Activated CD4-positive, alpha-beta memory T cell treated with anti-CD3 and anti-CD28 coated beads, Interleukin-2, amount 10 ng/mL, durations not matched to agents 7 days and 5 days (primary cell): ENCODE results near the gene WIF1. TPM values are rescaled to one million over a fixed set of nuclear protein-coding genes. Genes with fewer than 3 reads are reported as not detected.

ENCODE experiments used
- CTCF ChIA-PET: fragments of 350-600 bp; sonication (Branson Sonifier 250); formaldehyde crosslinking; loops from one replicate; lab custom pipeline; 2021; ENCODE audit warnings: antibody characterized with exemption, inconsistent platforms; lab: Charles Lee
- POLR2A ChIA-PET: fragments of 350-600 bp; sonication (Branson Sonifier 250); formaldehyde crosslinking; loops from one replicate; lab custom pipeline; 2021; ENCODE audit warnings: antibody characterized with exemption; lab: Charles Lee
- DNase-seq: peaks from one replicate; pipeline ENCODE4 v3.0.0-alpha.2; 2020
- H3K27ac Mint-ChIP-seq: one replicate; pipeline ENCODE4 v1.8.0; 2021; ENCODE audit warnings: mild to moderate bottlenecking, mixed read lengths
- H3K27me3 Mint-ChIP-seq: one replicate; pipeline ENCODE4 v1.8.0; 2021; ENCODE audit warnings: mixed read lengths
- H3K36me3 Mint-ChIP-seq: one replicate; pipeline ENCODE4 v1.8.0; 2021; ENCODE audit warnings: low read depth, mixed read lengths
- H3K4me1 Mint-ChIP-seq: one replicate; pipeline ENCODE4 v1.8.0; 2021; ENCODE audit warnings: mixed read lengths
- H3K4me3 Mint-ChIP-seq: one replicate; pipeline ENCODE4 v1.8.0; 2021; ENCODE audit warnings: mild to moderate bottlenecking, mixed read lengths
- H3K9me3 Mint-ChIP-seq: one replicate; pipeline ENCODE4 v1.8.0; 2021; ENCODE audit warnings: mixed read lengths
- total RNA-seq, 2 experiments: library from RNA; stranded (reverse); gene quantifications; one replicate each; pipeline ENCODE4 v1.2.3, GENCODE V29; 2021

Gene WIF1
- total RNA-seq, 2 experiments from 2014 or later: not detected

DNA sequence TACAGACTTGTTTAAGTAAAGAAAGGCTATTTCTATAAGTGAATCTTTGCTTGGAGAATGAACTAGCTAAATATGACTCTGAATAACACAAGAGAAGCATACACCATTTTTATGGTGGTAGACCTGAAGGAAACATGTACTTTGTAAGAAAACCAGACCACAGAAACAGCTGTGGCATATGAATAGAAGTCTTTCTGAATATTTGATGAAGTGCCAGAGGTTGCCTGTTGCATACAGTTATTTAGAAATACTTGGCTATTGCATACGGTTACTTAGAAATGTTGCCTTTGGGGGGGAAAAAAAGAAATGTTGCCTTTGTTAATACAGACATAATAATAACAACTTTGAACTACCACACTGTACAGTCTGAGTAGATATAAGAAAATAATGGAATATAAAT, 31.5 kb upstream of the WIF1 start:
- ChIA-PET CTCF (no interaction called here), POLR2A (interaction anchor here (1.6 kb wide), 1 partner anchor 17 kb away, joined by 6 read pairs; the partner anchor contains the start of gene LEMD3)
- Mint-ChIP-seq H3K4me1 (peaks cover 19% of the 10 kb centered on the region), H3K4me3 (no peak overlapping the region), H3K36me3 (peaks cover 3% of the 10 kb centered on the region), H3K27me3 (peaks cover 19% of the 10 kb centered on the region), H3K27ac (no peak overlapping the region), H3K9me3 (peaks cover 2% of the 10 kb centered on the region)
- DNase-seq: no peak

DNA sequence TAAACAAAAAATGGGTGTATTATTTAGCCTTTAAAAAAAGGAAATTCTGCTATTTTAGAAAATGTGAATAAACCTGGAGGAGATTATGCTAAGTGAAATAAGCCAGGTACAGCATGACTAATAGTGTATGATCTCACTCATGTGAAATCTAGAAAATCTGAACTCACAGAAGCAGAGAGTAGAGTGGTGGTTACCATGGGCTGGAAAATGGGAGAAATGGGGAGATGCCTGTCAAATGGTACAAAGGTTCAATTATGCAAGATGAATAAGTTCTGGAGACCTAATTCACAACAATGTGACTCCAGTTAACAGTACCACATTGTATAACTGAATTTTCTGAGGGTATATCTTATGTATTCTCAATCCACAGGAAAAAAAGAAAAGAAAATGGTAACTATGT, 30.9 kb upstream of the WIF1 start:
- H3K9me3 Mint-ChIP-seq: peaks cover 2% of the 10 kb centered on the region
- H3K4me1 Mint-ChIP-seq: peaks cover 17% of the 10 kb centered on the region
- no peak overlapping the region for H3K27ac Mint-ChIP-seq
- DNase-seq: no peak
- CTCF ChIA-PET: no interaction called here
- POLR2A ChIA-PET: interaction anchor here (1.6 kb wide), 1 partner anchor 18 kb away, joined by 6 read pairs; the partner anchor contains the start of gene LEMD3
- H3K36me3 Mint-ChIP-seq: peaks cover 3% of the 10 kb centered on the region
- no peak overlapping the region for H3K4me3 Mint-ChIP-seq
- H3K27me3 Mint-ChIP-seq: peaks cover 19% of the 10 kb centered on the region

DNA sequence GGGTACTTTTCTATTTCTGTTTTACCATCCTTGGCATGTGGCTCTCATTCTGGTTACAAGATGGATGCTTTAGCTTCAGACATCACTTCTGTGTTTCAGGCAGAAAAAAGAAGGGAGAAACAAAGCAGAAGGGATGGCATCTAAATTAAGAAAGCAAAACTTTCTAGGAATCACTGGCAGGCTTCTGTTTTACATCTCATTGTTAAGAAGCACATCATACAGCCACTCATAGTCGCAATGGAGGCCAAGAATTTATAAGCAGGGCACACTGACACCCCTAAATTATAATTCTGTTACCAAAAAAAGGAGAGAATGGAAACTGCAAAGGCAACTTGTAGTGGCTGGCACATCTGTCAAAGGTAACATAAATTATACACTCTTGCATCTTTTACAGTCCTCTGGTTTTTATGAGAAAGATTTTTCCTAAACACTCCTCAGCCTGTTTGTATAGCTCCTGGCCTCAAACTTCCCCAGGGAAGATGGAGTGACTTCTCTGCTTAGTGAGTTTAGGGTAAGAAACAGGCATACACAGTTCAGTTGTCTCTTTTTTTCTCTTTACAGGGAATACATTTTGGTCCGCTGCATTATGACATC, 26.3 kb upstream of the WIF1 start:
- no peak for DNase-seq
- ChIA-PET CTCF (no interaction called here), POLR2A (no interaction called here)
- no peaks in the 10 kb centered on the region for H3K4me1 Mint-ChIP-seq
- H3K27ac Mint-ChIP-seq: no peak overlapping the region
- H3K9me3 Mint-ChIP-seq: no peaks in the 10 kb centered on the region
- peaks cover 40% of the 10 kb centered on the region for H3K27me3 Mint-ChIP-seq
- no peaks in the 10 kb centered on the region for H3K36me3 Mint-ChIP-seq
- H3K4me3 Mint-ChIP-seq: no peak overlapping the region

DNA sequence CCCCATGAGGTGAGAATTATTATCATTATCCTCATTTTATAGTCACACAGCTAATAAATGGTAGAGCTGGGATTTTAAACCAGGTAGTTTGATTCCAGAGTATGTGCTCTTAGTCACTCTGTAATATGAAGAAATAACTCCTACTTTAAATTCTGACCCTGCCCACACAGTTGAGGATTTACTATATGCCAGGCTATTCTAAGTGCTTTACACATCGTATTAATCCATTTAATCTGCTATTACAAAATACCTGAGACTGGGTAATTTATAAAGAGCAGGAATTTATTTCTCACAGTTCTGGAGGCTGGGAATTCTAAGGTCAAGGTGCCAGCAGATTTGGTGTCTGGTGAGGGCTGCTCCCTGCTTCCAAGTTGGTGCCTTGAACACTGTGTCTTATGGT, 19.6 kb upstream of the WIF1 start:
- ChIA-PET POLR2A (no interaction called here), CTCF (interaction anchor here (0.5 kb wide), 1 partner anchor 966 kb away, joined by 7 read pairs; no protein-coding TSS in a partner anchor)
- DNase-seq: no peak
- H3K4me3 Mint-ChIP-seq: no peak overlapping the region
- no peaks in the 10 kb centered on the region for H3K4me1 Mint-ChIP-seq
- peaks cover 43% of the 10 kb centered on the region for H3K27me3 Mint-ChIP-seq
- no peaks in the 10 kb centered on the region for H3K36me3 Mint-ChIP-seq
- no peak overlapping the region for H3K27ac Mint-ChIP-seq
- H3K9me3 Mint-ChIP-seq: peaks cover 4% of the 10 kb centered on the region

DNA sequence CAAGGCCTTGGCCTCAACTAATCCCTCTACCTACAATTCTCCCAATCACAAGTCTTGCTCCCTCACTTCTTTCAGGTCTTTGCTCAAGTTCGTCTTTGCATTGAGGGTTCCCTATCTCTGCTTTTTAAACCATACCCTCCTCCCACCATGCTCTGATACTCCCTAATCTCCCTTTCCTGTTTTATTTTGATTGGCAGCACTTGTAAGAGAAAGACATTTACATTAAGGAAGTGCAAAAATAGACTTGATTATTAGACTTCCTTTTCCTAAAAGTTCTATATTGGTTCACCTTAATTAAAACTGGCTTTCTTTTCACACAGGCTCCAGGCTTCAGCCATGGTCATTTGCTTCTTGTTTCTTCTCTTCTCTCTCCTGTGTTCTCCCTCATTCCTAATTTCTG, 18.3 kb upstream of the WIF1 start:
- no peaks in the 10 kb centered on the region for H3K36me3 Mint-ChIP-seq
- no peak overlapping the region for H3K4me3 Mint-ChIP-seq
- ChIA-PET CTCF (no interaction called here), POLR2A (interaction anchor here (2.7 kb wide), 1 partner anchor 31 kb away, joined by 7 read pairs; the partner anchor contains the start of gene LEMD3)
- H3K27ac Mint-ChIP-seq: no peak overlapping the region
- H3K9me3 Mint-ChIP-seq: peaks cover 4% of the 10 kb centered on the region
- H3K4me1 Mint-ChIP-seq: no peaks in the 10 kb centered on the region
- no peak for DNase-seq
- H3K27me3 Mint-ChIP-seq: peaks cover 31% of the 10 kb centered on the region

DNA sequence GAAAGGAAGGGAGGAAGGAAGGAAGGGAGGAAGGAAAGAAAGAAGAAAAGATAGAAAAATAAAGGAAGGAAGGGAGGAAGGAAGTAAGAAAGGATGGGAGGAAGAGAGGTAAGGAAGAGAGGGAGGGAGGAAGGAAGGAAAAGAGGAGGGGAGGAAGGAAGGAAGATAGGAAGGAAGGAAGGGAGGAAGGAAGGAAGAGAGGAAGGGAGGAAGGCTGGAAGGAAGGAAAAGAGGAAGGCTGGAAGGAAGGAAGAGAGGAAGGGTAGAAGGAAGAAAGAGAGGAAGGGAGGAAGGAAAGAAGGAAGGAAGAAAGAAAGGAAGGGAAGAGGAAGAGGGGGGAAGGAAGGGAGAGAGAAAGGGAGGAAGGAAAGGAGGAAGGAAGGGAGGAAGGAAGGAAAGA, 12.8 kb upstream of the WIF1 start:
- Mint-ChIP-seq H3K9me3 (peaks cover 4% of the 10 kb centered on the region), H3K4me1 (no peaks in the 10 kb centered on the region), H3K27ac (no peak overlapping the region), H3K36me3 (no peaks in the 10 kb centered on the region), H3K27me3 (peaks cover 26% of the 10 kb centered on the region), H3K4me3 (no peak overlapping the region)
- POLR2A ChIA-PET: no interaction called here
- CTCF ChIA-PET: interaction anchor here (0.7 to 2.1 kb wide), 5 partner anchors 8 to 243 kb away, joined by 3 to 5 read pairs (median 4); no protein-coding TSS in a partner anchor
- no peak for DNase-seq

DNA sequence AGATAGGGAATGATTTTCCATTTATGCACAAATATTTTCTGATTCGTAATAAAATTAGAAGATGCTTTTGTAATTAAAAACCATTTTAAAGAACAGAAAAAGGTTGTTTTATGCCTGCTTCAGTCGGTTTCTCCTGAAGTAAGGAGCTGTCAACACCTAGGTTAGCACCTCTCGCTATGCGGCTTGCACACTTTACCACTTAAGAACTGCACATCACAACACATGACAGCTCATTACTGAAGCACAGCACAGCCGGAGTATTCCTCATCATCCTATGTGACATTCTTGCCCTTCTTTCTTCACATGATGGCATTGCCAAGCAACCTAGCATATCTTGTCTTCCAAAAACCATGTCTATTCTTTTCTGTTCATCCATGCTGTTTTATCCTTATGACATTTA, 5.4 kb upstream of the WIF1 start:
- H3K27ac Mint-ChIP-seq: no peak overlapping the region
- H3K4me1 Mint-ChIP-seq: peaks cover 4% of the 10 kb centered on the region
- no peak overlapping the region for H3K4me3 Mint-ChIP-seq
- CTCF ChIA-PET: no interaction called here
- H3K9me3 Mint-ChIP-seq: no peaks in the 10 kb centered on the region
- DNase-seq: no peak
- peaks cover 30% of the 10 kb centered on the region for H3K27me3 Mint-ChIP-seq
- POLR2A ChIA-PET: interaction anchor here (1.5 kb wide), 1 partner anchor 43 kb away, joined by 4 read pairs; the partner anchor contains the start of gene LEMD3
- no peaks in the 10 kb centered on the region for H3K36me3 Mint-ChIP-seq

DNA sequence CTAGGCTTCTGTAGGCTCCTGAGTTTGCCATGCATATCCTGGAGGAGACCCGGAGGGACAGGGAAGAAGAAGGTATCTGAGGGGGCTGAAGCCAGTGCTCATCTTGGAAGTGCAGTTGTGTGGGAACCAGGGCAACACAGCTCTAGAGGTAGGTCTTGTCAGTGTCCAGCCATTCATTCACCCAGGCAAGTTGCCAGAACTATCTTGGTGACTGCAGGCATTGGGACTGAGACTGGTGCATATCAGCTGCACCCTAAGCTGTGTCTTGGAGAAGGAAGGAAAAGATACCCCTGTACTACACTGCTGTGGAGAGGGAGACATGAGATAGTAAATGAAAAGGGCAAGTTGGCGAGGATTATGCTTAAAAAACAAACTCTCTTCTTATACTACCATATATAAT, 4.9 kb upstream of the WIF1 start:
- ChIA-PET CTCF (interaction anchor here (1.1 kb wide), 2 partner anchors 9 to 324 kb away, joined by 3 to 4 read pairs; no protein-coding TSS in a partner anchor), POLR2A (interaction anchor here (1.5 kb wide), 1 partner anchor 43 kb away, joined by 4 read pairs; the partner anchor contains the start of gene LEMD3)
- H3K36me3 Mint-ChIP-seq: no peaks in the 10 kb centered on the region
- no peak for DNase-seq
- peaks cover 4% of the 10 kb centered on the region for H3K4me1 Mint-ChIP-seq
- H3K9me3 Mint-ChIP-seq: no peaks in the 10 kb centered on the region
- peaks cover 28% of the 10 kb centered on the region for H3K27me3 Mint-ChIP-seq
- no peak overlapping the region for H3K27ac Mint-ChIP-seq
- H3K4me3 Mint-ChIP-seq: no peak overlapping the region

DNA sequence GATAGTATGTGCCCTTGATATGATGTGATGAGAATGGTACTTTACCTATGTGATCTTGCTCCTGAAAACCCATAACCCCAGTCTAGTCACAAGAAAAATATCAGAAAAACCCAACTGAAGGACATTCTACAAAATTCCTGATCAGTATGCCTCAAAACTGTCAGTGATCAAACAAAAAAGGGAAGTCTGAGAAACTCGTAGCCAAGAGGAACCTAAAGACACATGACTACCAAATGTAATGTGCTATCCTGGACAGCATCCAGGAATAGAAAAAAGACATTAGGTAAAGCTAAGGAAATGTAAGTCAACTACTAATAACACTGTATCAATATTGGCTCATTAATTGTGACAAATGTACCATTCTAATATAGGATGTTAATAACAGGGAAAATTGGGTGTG, 4.1 kb upstream of the WIF1 start:
- no peak for DNase-seq
- peaks cover 35% of the 10 kb centered on the region for H3K27me3 Mint-ChIP-seq
- no peaks in the 10 kb centered on the region for H3K36me3 Mint-ChIP-seq
- POLR2A ChIA-PET: no interaction called here
- CTCF ChIA-PET: interaction anchor here (1.1 kb wide), 2 partner anchors 9 to 323 kb away, joined by 3 to 4 read pairs; no protein-coding TSS in a partner anchor
- no peak overlapping the region for H3K27ac Mint-ChIP-seq
- no peaks in the 10 kb centered on the region for H3K9me3 Mint-ChIP-seq
- no peak overlapping the region for H3K4me3 Mint-ChIP-seq
- H3K4me1 Mint-ChIP-seq: peaks cover 7% of the 10 kb centered on the region

DNA sequence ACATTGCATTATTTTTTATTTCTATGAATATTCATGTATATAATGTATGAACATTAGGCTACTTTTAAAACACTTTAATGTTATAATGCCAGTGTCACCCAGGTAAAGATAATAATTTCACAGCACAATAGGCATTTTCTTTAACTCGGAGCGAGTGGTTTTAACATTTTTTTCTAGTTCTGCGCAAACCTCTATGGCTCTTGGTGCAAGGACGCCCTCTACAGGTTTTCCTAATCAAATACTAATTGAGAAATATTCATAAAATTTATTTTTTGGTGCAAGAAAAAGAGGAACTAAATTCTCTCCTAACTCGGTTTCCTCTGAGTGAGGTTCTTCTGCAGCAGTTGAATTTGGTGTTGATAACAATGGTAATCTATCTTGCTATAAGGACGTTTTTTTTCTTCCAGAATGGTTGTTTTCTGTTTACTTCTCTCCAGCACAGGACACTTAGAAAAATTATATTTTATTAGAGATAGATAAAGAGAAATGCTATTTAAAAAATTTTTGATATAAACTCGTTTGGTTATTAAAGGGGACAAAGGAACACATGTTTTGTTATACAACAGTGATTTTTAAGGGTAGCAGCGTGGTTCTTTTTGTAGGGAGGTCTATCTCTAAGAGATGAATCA, 2.4 kb upstream of the WIF1 start:
- Mint-ChIP-seq H3K27me3 (peaks cover 32% of the 10 kb centered on the region), H3K36me3 (no peaks in the 10 kb centered on the region), H3K4me1 (peaks cover 7% of the 10 kb centered on the region), H3K9me3 (no peaks in the 10 kb centered on the region), H3K27ac (no peak overlapping the region), H3K4me3 (no peak overlapping the region)
- POLR2A ChIA-PET: no interaction called here
- DNase-seq: no peak
- CTCF ChIA-PET: interaction anchor here (0.7 to 0.8 kb wide), 4 partner anchors 16 to 113 kb away, joined by 3 to 4 read pairs (median 3); no protein-coding TSS in a partner anchor

DNA sequence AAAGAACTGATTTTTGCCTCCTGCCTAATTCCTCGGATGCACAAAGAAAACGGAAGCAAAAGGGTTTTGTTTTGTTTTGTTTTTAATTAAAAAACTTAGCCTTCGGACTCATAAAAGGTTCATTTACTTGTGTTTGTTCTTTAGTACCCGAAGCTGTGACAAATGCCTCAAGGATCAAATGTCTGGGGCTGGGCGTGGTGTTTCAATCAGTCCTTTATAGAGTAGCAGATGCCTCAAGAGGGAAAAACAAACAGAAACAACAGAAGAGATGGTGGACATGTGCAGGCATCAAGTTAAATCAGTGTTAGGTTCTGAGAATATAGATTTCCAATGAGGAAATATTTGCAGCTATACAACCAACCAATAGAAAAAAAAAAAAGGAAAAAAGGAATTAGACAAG, 1.6 kb upstream of the WIF1 start:
- Mint-ChIP-seq H3K4me3 (no peak overlapping the region), H3K27ac (no peak overlapping the region), H3K9me3 (no peaks in the 10 kb centered on the region), H3K4me1 (peaks cover 7% of the 10 kb centered on the region), H3K36me3 (no peaks in the 10 kb centered on the region), H3K27me3 (peaks cover 37% of the 10 kb centered on the region)
- CTCF ChIA-PET: interaction anchor here (0.7 to 1.3 kb wide), 5 partner anchors 12 to 114 kb away, joined by 3 to 4 read pairs (median 3); no protein-coding TSS in a partner anchor
- POLR2A ChIA-PET: interaction anchor here (0.8 kb wide), 1 partner anchor 47 kb away, joined by 3 read pairs; the partner anchor contains the start of gene LEMD3
- DNase-seq: no peak

DNA sequence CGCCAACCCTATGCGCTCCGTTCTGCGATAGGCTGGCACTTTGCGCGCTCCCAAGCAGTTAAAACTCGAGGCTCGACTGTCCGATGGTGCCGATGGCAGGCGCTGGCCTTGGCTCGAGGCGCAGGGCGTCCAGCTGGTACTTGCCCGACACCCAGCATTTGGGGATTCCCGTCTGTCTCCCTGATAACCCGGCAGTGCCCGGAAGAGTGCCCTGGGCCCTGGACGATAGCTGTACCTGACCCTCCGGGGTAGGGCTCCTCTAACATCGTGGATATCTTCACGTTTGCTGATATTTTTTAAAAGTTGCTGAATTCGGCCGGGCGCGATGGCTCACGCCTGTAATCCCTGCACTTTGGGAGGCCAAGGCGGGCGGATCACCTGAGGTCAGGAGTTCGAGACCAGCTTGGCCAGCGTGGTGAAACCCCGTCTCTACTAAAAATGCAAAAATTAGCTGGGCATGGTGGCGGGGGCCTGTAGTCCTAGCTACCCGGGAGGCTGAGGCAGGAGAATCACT, 908 bp upstream of the WIF1 start:
- H3K36me3 Mint-ChIP-seq: no peaks in the 10 kb centered on the region
- peaks cover 35% of the 10 kb centered on the region for H3K27me3 Mint-ChIP-seq

DNA sequence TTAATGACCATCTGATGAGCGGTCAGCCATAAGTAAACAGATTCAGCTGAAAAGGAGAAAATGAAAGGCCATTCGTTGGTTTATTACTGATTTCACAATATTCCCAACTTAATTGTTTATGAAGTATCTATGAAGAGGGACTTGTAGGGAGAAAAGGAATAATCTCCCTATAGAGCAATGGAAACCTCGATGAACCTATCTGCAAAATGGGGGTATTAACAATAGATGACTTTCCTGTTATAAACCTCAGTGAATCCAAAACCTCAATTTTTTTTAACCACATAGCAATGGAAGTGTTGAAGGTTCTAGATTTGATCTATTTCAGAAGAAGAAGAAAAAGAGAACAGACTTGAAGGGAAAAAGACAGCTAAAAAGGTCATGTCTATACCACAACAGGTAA, 2.0 kb downstream of the WIF1 start:
- CTCF ChIA-PET: no interaction called here
- H3K36me3 Mint-ChIP-seq: no peaks in the 10 kb centered on the region

More for the DNA sequence above, 908 bp upstream of the WIF1 start:
- CTCF ChIA-PET: interaction anchor here (0.7 to 1.3 kb wide), 3 partner anchors 13 to 227 kb away, joined by 3 to 4 read pairs (median 3); no protein-coding TSS in a partner anchor
- no peaks in the 10 kb centered on the region for H3K9me3 Mint-ChIP-seq
- no peak for DNase-seq
- H3K4me1 Mint-ChIP-seq: peaks cover 7% of the 10 kb centered on the region
- POLR2A ChIA-PET: interaction anchor here (0.8 kb wide), 1 partner anchor 47 kb away, joined by 3 read pairs; the partner anchor contains the start of gene LEMD3
- H3K27ac Mint-ChIP-seq: no peak overlapping the region
- no peak overlapping the region for H3K4me3 Mint-ChIP-seq

More for the DNA sequence above, 2.0 kb downstream of the WIF1 start:
- no peaks in the 10 kb centered on the region for H3K9me3 Mint-ChIP-seq
- no peak for DNase-seq
- H3K4me1 Mint-ChIP-seq: peaks cover 7% of the 10 kb centered on the region
- peaks cover 41% of the 10 kb centered on the region for H3K27me3 Mint-ChIP-seq
- H3K4me3 Mint-ChIP-seq: no peak overlapping the region
- no peak overlapping the region for H3K27ac Mint-ChIP-seq
- POLR2A ChIA-PET: no interaction called here
